ENCODE results near the gene TP53INP2. TPM values are rescaled to one million over a fixed set of nuclear protein-coding genes. Genes with fewer than 3 reads are reported as not detected.

TP53INP2 gene
- total and polyA plus RNA-seq, 3 experiments from 2014 or later = 1.1 to 3.6 (median 3.5) TPM

GRCh38 chr20:34675561-34675960 is 28.6 kb upstream of the TP53INP2 start:
- peaks cover 15% of the 10 kb centered on the region for H3K4me1 ChIP-seq (ENCODE audit: insufficient read depth, low read length)
- ChIA-PET CTCF (interaction anchor here (1.9 kb wide), 1 partner anchor 363 kb away, joined by 7 read pairs; no protein-coding TSS in a partner anchor), POLR2A (no interaction called here)
- H3K27ac ChIP-seq (ENCODE audit: low read depth, low read length) = no peak overlapping the region
- H3K9me3 ChIP-seq (ENCODE audit: low read length) = no peaks in the 10 kb centered on the region
- peak overlapping the region in 6 of 8 donors; percentile 21 to 97 (median 92) for H3K27ac Mint-ChIP-seq
- no peak overlapping the region for H3K4me3 ChIP-seq (ENCODE audit: low read length)
- H3K4me3 Mint-ChIP-seq = peak overlapping the region in 4 of 7 donors; percentile 97 to 99 (median 98)
- no peaks in the 10 kb centered on the region for H3K27me3 Mint-ChIP-seq
- peaks cover 0 to 2% (median 0%) of the 10 kb centered on the region in 5 donors for H3K9me3 Mint-ChIP-seq
- peaks cover 0 to 6% (median 3%) of the 10 kb centered on the region in 3 donors for H3K36me3 Mint-ChIP-seq
- DNase-seq = no peak
- peaks cover 15 to 29% (median 17%) of the 10 kb centered on the region in 3 donors for H3K4me1 Mint-ChIP-seq
- H3K36me3 ChIP-seq (ENCODE audit: insufficient read depth, low read length) = no peaks in the 10 kb centered on the region
- no peaks in the 10 kb centered on the region for H3K27me3 ChIP-seq (ENCODE audit: insufficient read depth, low read length, poor library complexity, severe bottlenecking)

GRCh38 chr20:34675993-34676641 is 28.0 kb upstream of the TP53INP2 start:
- ChIA-PET CTCF (interaction anchor here (1.0 to 1.9 kb wide), 2 partner anchors 33 to 364 kb away, joined by 3 to 7 read pairs; no protein-coding TSS in a partner anchor), POLR2A (interaction anchor here (2.1 kb wide), 1 partner anchor 28 kb away, joined by 9 read pairs; the partner anchor contains the start of gene TP53INP2)
- H3K36me3 Mint-ChIP-seq = peaks cover 0 to 6% (median 3%) of the 10 kb centered on the region in 3 donors
- H3K9me3 ChIP-seq (ENCODE audit: low read length) = no peaks in the 10 kb centered on the region
- H3K36me3 ChIP-seq (ENCODE audit: insufficient read depth, low read length) = no peaks in the 10 kb centered on the region
- no peaks in the 10 kb centered on the region for H3K27me3 ChIP-seq (ENCODE audit: insufficient read depth, low read length, poor library complexity, severe bottlenecking)
- DNase-seq = no peak
- H3K27me3 Mint-ChIP-seq = no peaks in the 10 kb centered on the region
- H3K4me1 Mint-ChIP-seq = peaks cover 15 to 29% (median 17%) of the 10 kb centered on the region in 3 donors
- peak overlapping the region; percentile 72 for H3K27ac ChIP-seq (ENCODE audit: low read depth, low read length)
- H3K4me3 ChIP-seq (ENCODE audit: low read length) = peak overlapping the region; percentile 64
- peak overlapping the region; percentile 96 to 99 (median 98) for H3K4me3 Mint-ChIP-seq
- peaks cover 15% of the 10 kb centered on the region for H3K4me1 ChIP-seq (ENCODE audit: insufficient read depth, low read length)
- H3K9me3 Mint-ChIP-seq = peaks cover 0 to 2% (median 0%) of the 10 kb centered on the region in 5 donors
- peak overlapping the region; percentile 87 to 97 (median 94) for H3K27ac Mint-ChIP-seq

DNA sequence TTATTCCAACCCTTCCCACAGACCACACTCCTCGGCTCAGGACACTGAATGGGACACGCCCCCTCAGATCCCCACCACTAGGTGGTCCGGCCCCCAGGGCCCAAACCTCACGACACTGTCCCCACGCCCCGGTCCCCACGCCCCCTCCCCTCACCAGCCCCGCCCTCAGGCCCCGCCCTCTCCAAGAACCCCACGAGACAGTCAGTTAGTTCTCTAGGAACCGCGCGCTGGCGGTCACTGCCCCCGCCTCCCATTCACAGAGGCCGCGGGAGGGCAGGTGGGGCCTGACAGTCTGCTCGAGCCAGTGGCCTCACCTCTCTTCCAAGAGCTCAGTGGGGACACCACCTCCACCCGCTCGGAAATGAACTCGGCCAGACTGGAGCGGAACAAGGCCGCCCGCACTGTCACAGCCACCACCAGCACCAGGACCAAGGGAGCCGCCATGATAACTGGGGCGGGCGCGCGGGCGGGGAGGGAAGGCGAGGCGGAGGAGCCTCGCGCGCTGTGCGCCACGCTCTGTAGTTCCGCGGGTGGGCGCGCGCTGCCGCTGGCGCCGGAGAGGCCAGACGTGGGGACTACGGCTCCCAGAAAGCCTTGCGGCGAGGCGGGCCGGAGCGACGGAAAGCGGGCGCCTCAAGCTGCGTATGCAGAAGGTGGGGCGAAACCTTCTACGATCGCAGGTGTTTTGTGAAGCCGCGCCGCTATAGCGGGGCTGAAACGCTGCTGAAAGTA is 27.3 kb upstream of the TP53INP2 start, which contains the start of gene PIGU:
Gene PIGU, minus strand, starts transcription at position 451 of the 732 bp plus-strand sequence. Its CDS starts 7 bp downstream, at position 444.
- POLR2A ChIA-PET = interaction anchor here (0.6 to 2.1 kb wide), 7 partner anchors 10 to 1277 kb away, joined by 3 to 9 read pairs (median 5); partner anchors contain the start of genes EIF2S2, MAP1LC3A, SCAND1 and TP53INP2
- peaks cover 0 to 2% (median 0%) of the 10 kb centered on the region in 5 donors for H3K9me3 Mint-ChIP-seq
- peak within 1 kb of the TSS; percentile 87 to 99 (median 95) for H3K27ac Mint-ChIP-seq
- H3K4me3 Mint-ChIP-seq = peak within 1 kb of the TSS; percentile 96 to 99 (median 98)
- Histone ChIP-seq H3K36me3 (ENCODE audit: insufficient read depth, low read length) (no peaks in the 10 kb centered on the region), H3K27me3 (ENCODE audit: insufficient read depth, low read length, poor library complexity, severe bottlenecking) (no peaks in the 10 kb centered on the region), H3K4me3 (ENCODE audit: low read length) (peak within 1 kb of the TSS; percentile 64), H3K4me1 (ENCODE audit: insufficient read depth, low read length) (peaks cover 15% of the 10 kb centered on the region), H3K27ac (ENCODE audit: low read depth, low read length) (peak within 1 kb of the TSS; percentile 72), H3K9me3 (ENCODE audit: low read length) (no peaks in the 10 kb centered on the region)
- CTCF ChIA-PET = interaction anchor here (0.8 to 1.9 kb wide), 3 partner anchors 32 to 364 kb away, joined by 3 to 7 read pairs (median 4); no protein-coding TSS in a partner anchor
- peaks cover 15 to 29% (median 17%) of the 10 kb centered on the region in 3 donors for H3K4me1 Mint-ChIP-seq
- H3K36me3 Mint-ChIP-seq = peaks cover 0 to 6% (median 3%) of the 10 kb centered on the region in 3 donors
- peak; percentile 92 to 96 (median 94) for DNase-seq
- no peaks in the 10 kb centered on the region for H3K27me3 Mint-ChIP-seq

DNA sequence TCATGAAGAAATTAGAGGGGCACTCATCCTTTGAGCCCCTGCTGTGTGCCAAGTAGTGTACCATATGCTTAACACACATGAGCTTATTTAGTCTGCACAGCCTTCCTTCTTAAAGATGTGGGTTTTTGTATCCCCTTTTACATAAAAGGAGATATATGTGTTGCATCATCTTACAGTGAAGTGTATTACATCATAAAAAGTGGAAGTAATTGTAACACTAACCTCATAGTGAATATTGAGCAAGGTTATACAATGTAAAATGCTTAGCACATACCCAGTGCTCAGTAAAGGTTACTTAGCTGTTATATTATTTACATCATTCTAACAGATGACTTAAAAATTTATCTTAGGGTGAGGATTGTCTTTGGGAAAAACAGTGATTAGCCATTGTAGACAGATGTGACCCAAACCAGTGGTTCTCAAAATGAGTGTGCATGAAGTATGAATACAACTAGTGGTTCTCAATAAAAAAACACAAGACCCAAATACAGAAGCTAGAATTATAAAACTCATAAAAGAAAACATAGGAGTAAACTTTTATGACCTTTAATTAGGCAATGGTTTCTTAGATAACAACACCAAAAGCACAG is 23.5 kb upstream of the TP53INP2 start:
- Histone ChIP-seq H3K4me3 (ENCODE audit: low read length) (no peak overlapping the region), H3K27ac (ENCODE audit: low read depth, low read length) (no peak overlapping the region), H3K9me3 (ENCODE audit: low read length) (no peaks in the 10 kb centered on the region), H3K36me3 (ENCODE audit: insufficient read depth, low read length) (no peaks in the 10 kb centered on the region), H3K27me3 (ENCODE audit: insufficient read depth, low read length, poor library complexity, severe bottlenecking) (no peaks in the 10 kb centered on the region), H3K4me1 (ENCODE audit: insufficient read depth, low read length) (peaks cover 15% of the 10 kb centered on the region)
- POLR2A ChIA-PET = interaction anchor here (0.8 kb wide), 1 partner anchor 24 kb away, joined by 3 read pairs; the partner anchor contains the start of gene TP53INP2
- Mint-ChIP-seq H3K9me3 (peaks cover 0 to 2% (median 0%) of the 10 kb centered on the region in 5 donors), H3K27ac (peak overlapping the region in 2 of 8 donors; percentile 17 to 25), H3K4me1 (peaks cover 10 to 15% (median 11%) of the 10 kb centered on the region in 3 donors), H3K27me3 (no peaks in the 10 kb centered on the region), H3K36me3 (peaks cover 0 to 6% (median 3%) of the 10 kb centered on the region in 3 donors), H3K4me3 (peak overlapping the region in 2 of 7 donors; percentile 66 to 82)
- DNase-seq = no peak
- CTCF ChIA-PET = interaction anchor here (0.6 to 0.8 kb wide), 2 partner anchors 27 to 32 kb away, joined by 3 read pairs; no protein-coding TSS in a partner anchor

- H3K9me3 ChIP-seq (ENCODE audit: low read length) = no peaks in the 10 kb centered on the region
- DNase-seq = no peak
- Mint-ChIP-seq H3K27me3 (no peaks in the 10 kb centered on the region), H3K9me3 (no peaks in the 10 kb centered on the region), H3K27ac (no peak overlapping the region), H3K4me1 (no peaks in the 10 kb centered on the region), H3K36me3 (peaks cover 0 to 3% (median 0%) of the 10 kb centered on the region in 3 donors), H3K4me3 (peak overlapping the region in 1 of 7 donors; percentile 24)
- H3K27me3 ChIP-seq (ENCODE audit: insufficient read depth, low read length, poor library complexity, severe bottlenecking) = no peaks in the 10 kb centered on the region
- no peak overlapping the region for H3K4me3 ChIP-seq (ENCODE audit: low read length)
- ChIA-PET CTCF (interaction anchor here (0.5 to 1.3 kb wide), 2 partner anchors 13 to 24 kb away, joined by 3 to 4 read pairs; no protein-coding TSS in a partner anchor), POLR2A (no interaction called here)
- H3K27ac ChIP-seq (ENCODE audit: low read depth, low read length) = no peak overlapping the region
- no peaks in the 10 kb centered on the region for H3K4me1 ChIP-seq (ENCODE audit: insufficient read depth, low read length)
- H3K36me3 ChIP-seq (ENCODE audit: insufficient read depth, low read length) = no peaks in the 10 kb centered on the region
Observed at GRCh38 chr20:34683667-34684066, 20.5 kb upstream of the TP53INP2 start.

- Mint-ChIP-seq H3K36me3 (no peaks in the 10 kb centered on the region), H3K27me3 (no peaks in the 10 kb centered on the region), H3K9me3 (no peaks in the 10 kb centered on the region), H3K4me1 (no peaks in the 10 kb centered on the region), H3K27ac (no peak overlapping the region), H3K4me3 (no peak overlapping the region)
- H3K4me1 ChIP-seq (ENCODE audit: insufficient read depth, low read length) = no peaks in the 10 kb centered on the region
- no peaks in the 10 kb centered on the region for H3K36me3 ChIP-seq (ENCODE audit: insufficient read depth, low read length)
- H3K9me3 ChIP-seq (ENCODE audit: low read length) = no peaks in the 10 kb centered on the region
- no peak overlapping the region for H3K27ac ChIP-seq (ENCODE audit: low read depth, low read length)
- no peak overlapping the region for H3K4me3 ChIP-seq (ENCODE audit: low read length)
- ChIA-PET POLR2A (no interaction called here), CTCF (no interaction called here)
- H3K27me3 ChIP-seq (ENCODE audit: insufficient read depth, low read length, poor library complexity, severe bottlenecking) = no peaks in the 10 kb centered on the region
- no peak for DNase-seq
Observed at GRCh38 chr20:34689486-34689885, 14.7 kb upstream of the TP53INP2 start.

GRCh38 chr20:34691838-34692237 is 12.3 kb upstream of the TP53INP2 start:
- Mint-ChIP-seq H3K36me3 (no peaks in the 10 kb centered on the region), H3K27me3 (no peaks in the 10 kb centered on the region), H3K4me3 (no peak overlapping the region), H3K27ac (no peak overlapping the region), H3K4me1 (no peaks in the 10 kb centered on the region), H3K9me3 (no peaks in the 10 kb centered on the region)
- no peaks in the 10 kb centered on the region for H3K4me1 ChIP-seq (ENCODE audit: insufficient read depth, low read length)
- POLR2A ChIA-PET = no interaction called here
- H3K4me3 ChIP-seq (ENCODE audit: low read length) = no peak overlapping the region
- CTCF ChIA-PET = no interaction called here
- no peaks in the 10 kb centered on the region for H3K36me3 ChIP-seq (ENCODE audit: insufficient read depth, low read length)
- no peak for DNase-seq
- no peaks in the 10 kb centered on the region for H3K9me3 ChIP-seq (ENCODE audit: low read length)
- H3K27ac ChIP-seq (ENCODE audit: low read depth, low read length) = no peak overlapping the region
- no peaks in the 10 kb centered on the region for H3K27me3 ChIP-seq (ENCODE audit: insufficient read depth, low read length, poor library complexity, severe bottlenecking)
